Neural cell (in vitro differentiated cells): ENCODE results near the gene PACS2. TPM values are rescaled to one million over a fixed set of nuclear protein-coding genes. Genes with fewer than 3 reads are reported as not detected.

Source experiments
- H2AFZ ChIP-seq: fragments of 200-600, 300-800 bp; sonication (generic), shearing (Covaris generic); 2 replicates; pipeline ENCODE4 v1.6.0; 2014; ENCODE audit warnings: low read depth, mild to moderate bottlenecking, antibody characterized with exemption, low read length, moderate library complexity
- H3F3A ChIP-seq: fragments of 200-600 bp; shearing (Covaris generic); 2 replicates; pipeline ENCODE4 v1.6.1; 2016; ENCODE audit warnings: mild to moderate bottlenecking, moderate library complexity, mixed read lengths, antibody characterized with exemption, low read length; ENCODE audit not compliant: insufficient read depth, poor library complexity, severe bottlenecking
- H3K27ac ChIP-seq: fragments of 200-600, 300-800 bp; sonication (generic), shearing (Covaris generic); 2 replicates; pipeline ENCODE4 v1.5.1; 2014; ENCODE audit warnings: mild to moderate bottlenecking, low read length, moderate library complexity
- H3K27me3 ChIP-seq: fragments of 300-800, 200-600 bp; sonication (generic), shearing (Covaris generic); 2 replicates; pipeline ENCODE4 v1.6.0; 2014; ENCODE audit warnings: mild to moderate bottlenecking, low read depth, low read length, moderate library complexity; ENCODE audit not compliant: insufficient read depth
- H3K36me3 ChIP-seq: fragments of 300-800, 200-600 bp; sonication (generic), shearing (Covaris generic); 2 replicates; pipeline ENCODE4 v1.5.1; 2014; ENCODE audit warnings: mild to moderate bottlenecking, antibody characterized with exemption, low read length, moderate library complexity; ENCODE audit not compliant: insufficient read depth
- H3K4me2 ChIP-seq: fragments of 300-800, 200-600 bp; sonication (generic), shearing (Covaris generic); 2 replicates; pipeline ENCODE4 v1.6.0; 2014; ENCODE audit warnings: mild to moderate bottlenecking, low read length
- H3K4me3 ChIP-seq: fragments of 300-800, 200-600 bp; sonication (generic), shearing (Covaris generic); 2 replicates; pipeline ENCODE4 v1.5.1; 2014; ENCODE audit warnings: mild to moderate bottlenecking, low read length, moderate library complexity
- H3K79me2 ChIP-seq: fragments of 200-600 bp; shearing (Covaris generic); replicated peaks from 2 replicates; pipeline ENCODE4 v1.6.0; 2014; ENCODE audit warnings: mild to moderate bottlenecking, low read length, moderate library complexity; ENCODE audit not compliant: insufficient read depth
- H3K9ac ChIP-seq: fragments of 300-800, 200-600 bp; sonication (generic), shearing (Covaris generic); 2 replicates; pipeline ENCODE4 v1.6.1; 2016; ENCODE audit warnings: mild to moderate bottlenecking, low read length, mixed read lengths
- H3K9me2 ChIP-seq: fragments of 200-600 bp; shearing (Covaris generic); 2 replicates; pipeline ENCODE4 v1.6.1; 2016; ENCODE audit warnings: mild to moderate bottlenecking, low read length, mixed read lengths; ENCODE audit not compliant: insufficient read depth
- H3K9me3 ChIP-seq: fragments of 200-600, 300-800 bp; sonication (generic), shearing (Covaris generic); 2 replicates; pipeline ENCODE4 v1.6.1; 2016; ENCODE audit warnings: mild to moderate bottlenecking, mixed run types, low read length, moderate library complexity, mixed read lengths
- H4K20me1 ChIP-seq: fragments of 200-600 bp; shearing (Covaris generic); 2 replicates; pipeline ENCODE4 v1.6.1; 2016; ENCODE audit warnings: mild to moderate bottlenecking, mixed run types; ENCODE audit not compliant: insufficient read depth
- CTCF ChIP-seq: fragments of 450-650 bp; IDR thresholded peaks from 2 replicates; pipeline ENCODE4 v1.5.1; 2014; ENCODE audit warnings: antibody characterized with exemption, mild to moderate bottlenecking, moderate library complexity; ENCODE audit not compliant: poor library complexity, severe bottlenecking
- EP300 ChIP-seq: fragments of 450-650 bp; conservative IDR thresholded peaks from 2 replicates; pipeline ENCODE4 v1.6.1; 2014; ENCODE audit warnings: antibody characterized with exemption, mild to moderate bottlenecking, moderate library complexity; ENCODE audit not compliant: poor library complexity, severe bottlenecking
- EZH2 ChIP-seq: fragments of 200-600, 300-800 bp; shearing (Covaris generic), sonication (generic); IDR thresholded peaks from 2 replicates; pipeline ENCODE4 v1.6.1; 2014; ENCODE audit warnings: antibody characterized with exemption, low read length, borderline replicate concordance, mild to moderate bottlenecking; ENCODE audit not compliant: insufficient read depth, poor library complexity, severe bottlenecking
- MXI1 ChIP-seq: fragments of 450-650 bp; conservative IDR thresholded peaks from 2 replicates; pipeline ENCODE4 v1.6.1; 2014; ENCODE audit warnings: antibody characterized with exemption, mild to moderate bottlenecking; ENCODE audit not compliant: poor library complexity, severe bottlenecking
- POLR2AphosphoS5 ChIP-seq: IDR thresholded peaks from 2 replicates; pipeline ENCODE4 v1.6.1; 2012
- RAD21 ChIP-seq: fragments of 450-650 bp; conservative IDR thresholded peaks from 2 replicates; pipeline ENCODE4 v1.6.1; 2014; ENCODE audit warnings: antibody characterized with exemption, mild to moderate bottlenecking, moderate library complexity
- REST ChIP-seq: IDR thresholded peaks from 2 replicates; pipeline ENCODE4 v1.6.1; 2012; ENCODE audit warnings: borderline replicate concordance
- SMC3 ChIP-seq: fragments of 450-650 bp; conservative IDR thresholded peaks from 2 replicates; pipeline ENCODE4 v1.6.1; 2014; ENCODE audit warnings: antibody characterized with exemption, mild to moderate bottlenecking, moderate library complexity; ENCODE audit not compliant: poor library complexity
- TAF1 ChIP-seq: IDR thresholded peaks from 2 replicates; pipeline ENCODE4 v1.6.1; 2012; ENCODE audit warnings: low read depth
- polyA plus RNA-seq: library from polyadenylated mRNA; depleted of rRNA; stranded (reverse); fragments of >200 nt; gene quantifications from 2 replicates; pipeline ENCODE4 v1.2.3, GENCODE V29; 2014

Gene PACS2
- polyA plus RNA-seq, 1 donor from 2014 or later: 77.7 TPM

DNA sequence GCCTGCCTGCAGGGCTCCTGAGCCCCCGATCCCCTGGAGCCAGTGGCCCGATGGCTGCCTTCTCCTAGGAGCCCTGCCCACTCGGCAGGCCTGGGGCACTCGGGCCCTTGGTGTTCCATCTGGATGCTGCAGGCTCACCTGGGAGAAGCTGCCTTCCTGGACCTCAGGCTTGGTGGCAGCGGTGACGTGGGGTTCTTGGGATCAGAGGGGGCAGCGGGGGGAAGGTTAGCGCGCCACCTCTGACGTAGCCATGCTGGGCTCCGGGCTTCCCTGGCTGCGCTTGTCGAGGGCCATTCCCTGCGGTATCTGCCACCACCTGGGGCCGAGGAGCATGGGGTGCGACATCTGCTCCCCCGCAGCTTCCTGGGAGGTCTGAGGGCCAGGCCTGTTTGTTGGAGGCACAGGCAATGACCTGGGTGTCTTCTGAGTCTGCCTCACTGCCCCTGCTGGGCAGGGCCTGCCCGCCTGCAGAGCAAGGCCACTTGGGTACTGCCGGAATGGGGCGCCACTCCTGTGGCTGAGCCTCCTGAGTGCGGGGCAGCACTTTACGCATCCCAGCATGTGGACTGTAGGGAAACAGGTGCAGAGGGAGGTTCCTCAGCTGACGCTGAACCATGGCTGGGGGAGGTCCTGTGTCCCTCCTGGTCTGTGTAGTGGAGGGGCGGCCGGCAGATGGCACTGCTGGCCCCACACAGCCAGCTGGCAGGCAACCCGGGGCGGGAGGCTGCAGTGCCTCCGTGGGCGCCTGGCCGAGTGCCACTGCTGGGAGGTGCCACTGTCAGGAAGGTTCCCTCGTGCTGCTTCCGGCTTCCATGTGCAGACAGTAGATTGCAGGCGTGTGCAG is 125.4 kb downstream of the PACS2 start:
- Histone ChIP-seq H3K9ac (no peak overlapping the region), H3K27ac (no peak overlapping the region), H3K9me3 (no peaks in the 10 kb centered on the region), H3K4me2 (no peak overlapping the region), H3K79me2 (peaks cover 25% of the 10 kb centered on the region), H2AFZ (no peak overlapping the region), H3K36me3 (no peaks in the 10 kb centered on the region), H4K20me1 (peaks cover 3% of the 10 kb centered on the region), H3K27me3 (no peaks in the 10 kb centered on the region), H3K4me3 (no peak overlapping the region), H3F3A (no peaks in the 10 kb centered on the region), H3K9me2 (no peaks in the 10 kb centered on the region)
- no peak for TF ChIP-seq EP300

DNA sequence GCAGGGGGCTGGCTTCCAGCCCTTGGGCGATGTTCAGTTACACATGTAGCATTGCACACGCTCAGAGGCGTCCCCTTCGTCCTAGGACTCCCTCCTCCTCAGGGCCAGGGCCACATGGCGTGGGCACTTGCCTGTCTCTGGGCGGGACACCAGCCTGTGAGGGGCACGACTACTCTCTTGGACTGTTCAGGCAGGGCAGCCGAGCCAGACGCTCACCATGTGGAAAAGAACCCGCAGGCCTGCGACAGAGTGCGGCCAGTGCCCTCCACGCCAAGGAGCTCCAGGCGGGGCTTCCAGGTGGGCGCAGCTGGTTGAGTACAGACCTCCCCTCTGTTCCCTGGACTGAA is 126.0 kb downstream of the PACS2 start:
- no peak for TF ChIP-seq EZH2
- TF ChIP-seq SMC3: no peak
- TF ChIP-seq POLR2AphosphoS5: no peak
- TF ChIP-seq EP300: no peak
- no peak for TF ChIP-seq CTCF
- TF ChIP-seq REST: no peak
- no peak for TF ChIP-seq RAD21
- TF ChIP-seq TAF1: no peak
- no peak for TF ChIP-seq MXI1
- Histone ChIP-seq H3K27me3 (no peaks in the 10 kb centered on the region), H3K9me2 (no peaks in the 10 kb centered on the region), H3K4me3 (no peak overlapping the region), H4K20me1 (peaks cover 3% of the 10 kb centered on the region), H3K9me3 (no peaks in the 10 kb centered on the region), H3K79me2 (peaks cover 19% of the 10 kb centered on the region), H3K27ac (no peak overlapping the region), H3K9ac (no peak overlapping the region), H3K4me2 (no peak overlapping the region), H3K36me3 (no peaks in the 10 kb centered on the region), H3F3A (no peaks in the 10 kb centered on the region), H2AFZ (no peak overlapping the region)
